Thyroid gland (tissue), 4 donors: Measurements from ENCODE around the gene GPC6. TPM values are rescaled to one million over a fixed set of nuclear protein-coding genes. Genes with fewer than 3 reads are reported as not detected.

Experiments
- DNase-seq, 2 donors: peaks; one replicate each; pipeline ENCODE4 v3.0.0-alpha.2; 2019
- H3K27ac ChIP-seq, 3 donors: fragments of 200-600 bp; sonication (generic); 1 replicate in 2 of 3; 2 replicates in 1 of 3; pipeline ENCODE4 v1.5.1; 2016 to 2019; ENCODE audit warnings: mild to moderate bottlenecking in 1 of 3, moderate library complexity in 1 of 3
- H3K27me3 ChIP-seq: fragments of 200-600 bp; sonication (generic); one replicate; pipeline ENCODE4 v1.5.1; 2019
- H3K36me3 ChIP-seq, 2 donors: fragments of 200-600 bp; sonication (generic); one replicate each; pipeline ENCODE4 v1.5.1; 2016 to 2019
- H3K4me1 ChIP-seq, 2 donors: fragments of 200-600 bp; sonication (generic); one replicate each; pipeline ENCODE4 v1.5.1; 2017 to 2019
- H3K4me3 ChIP-seq, 3 donors: fragments of 200-600 bp; sonication (generic); replicated peaks in 1 of 3; 1 replicate in 2 of 3; 2 replicates in 1 of 3; pipeline ENCODE4 v1.5.1; 2016; ENCODE audit warnings: mild to moderate bottlenecking in 1 of 3
- H3K9me3 ChIP-seq: fragments of 200-600 bp; sonication (generic); one replicate; pipeline ENCODE4 v1.5.1; 2017
- POLR2A ChIP-seq, 2 donors: fragments of 450-650 bp; IDR thresholded peaks; one replicate each; pipeline ENCODE4 v1.6.1; 2017; ENCODE audit warnings: antibody characterized with exemption in 2 of 2, mild to moderate bottlenecking in 2 of 2, moderate library complexity in 1 of 2
- WGBS, 2 donors: methylation state at CpG; one replicate each; pipeline ENCODE4 v1.1.5; 2017; 5-methylcytosine and 5-hydroxymethylcytosine counted together
- intact Hi-C: fragments of 100-400 bp; cut with DNase I; formaldehyde crosslinking; loops from one replicate; pipeline ENCODE4 v1.15.1; 2023
- total RNA-seq, 4 donors: library from RNA; depleted of rRNA; stranded (reverse); fragments of >200 nt; gene quantifications; one replicate each; pipeline ENCODE4 v1.2.3, GENCODE V29; 2016
- TF ChIP-seq, protein P1 (sequence below), 6 experiments: fragments of 200-600 bp in 3 of 6; fragments of 450-650 bp in 3 of 6; sonication (generic) in 3 of 6; IDR thresholded peaks; one replicate each; pipeline ENCODE4 v1.5.1; 2016 to 2019; ENCODE audit warnings: antibody characterized with exemption in 6 of 6, mild to moderate bottlenecking in 2 of 6, inconsistent platforms in 1 of 6, moderate library complexity in 1 of 6

The GPC6 gene
- total RNA-seq, 4 donors from 2014 or later = 2.8 to 13.4 (median 7.5) TPM

DNA sequence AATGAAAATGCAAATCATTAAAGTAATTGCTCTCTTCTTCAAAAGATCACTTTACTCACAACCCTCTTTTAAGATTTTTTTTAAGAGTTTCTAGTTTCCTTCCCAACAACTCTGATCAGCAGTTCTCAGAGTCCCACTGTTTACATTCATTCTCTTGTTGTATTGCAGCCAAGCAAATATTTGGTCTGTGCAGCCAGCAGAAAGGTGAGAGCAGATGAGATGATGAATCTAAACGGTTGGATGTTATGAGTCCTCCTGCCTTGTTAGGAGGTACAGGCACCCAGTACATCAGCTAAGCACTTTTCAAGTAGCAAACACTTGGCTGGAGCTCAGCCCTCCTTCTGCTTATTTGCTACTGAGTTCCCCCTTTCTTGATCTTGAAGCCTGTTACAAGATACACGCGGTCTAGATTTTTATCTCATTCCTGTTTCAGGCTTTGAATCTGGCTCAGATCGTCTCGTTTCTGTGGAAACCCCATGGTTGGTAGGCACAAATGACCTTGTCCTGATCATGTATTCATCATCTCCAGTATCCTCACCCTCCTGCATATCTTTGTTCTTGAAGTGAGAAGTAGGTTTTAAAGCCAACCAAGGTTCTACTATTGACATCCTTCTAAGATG lies 952.1 kb downstream of the GPC6 start:
- intact Hi-C loops = no loop called here
- H3K4me3 ChIP-seq = no peak overlapping the region
- no peak overlapping the region for H3K27ac ChIP-seq
- TF ChIP-seq, protein P1, sequence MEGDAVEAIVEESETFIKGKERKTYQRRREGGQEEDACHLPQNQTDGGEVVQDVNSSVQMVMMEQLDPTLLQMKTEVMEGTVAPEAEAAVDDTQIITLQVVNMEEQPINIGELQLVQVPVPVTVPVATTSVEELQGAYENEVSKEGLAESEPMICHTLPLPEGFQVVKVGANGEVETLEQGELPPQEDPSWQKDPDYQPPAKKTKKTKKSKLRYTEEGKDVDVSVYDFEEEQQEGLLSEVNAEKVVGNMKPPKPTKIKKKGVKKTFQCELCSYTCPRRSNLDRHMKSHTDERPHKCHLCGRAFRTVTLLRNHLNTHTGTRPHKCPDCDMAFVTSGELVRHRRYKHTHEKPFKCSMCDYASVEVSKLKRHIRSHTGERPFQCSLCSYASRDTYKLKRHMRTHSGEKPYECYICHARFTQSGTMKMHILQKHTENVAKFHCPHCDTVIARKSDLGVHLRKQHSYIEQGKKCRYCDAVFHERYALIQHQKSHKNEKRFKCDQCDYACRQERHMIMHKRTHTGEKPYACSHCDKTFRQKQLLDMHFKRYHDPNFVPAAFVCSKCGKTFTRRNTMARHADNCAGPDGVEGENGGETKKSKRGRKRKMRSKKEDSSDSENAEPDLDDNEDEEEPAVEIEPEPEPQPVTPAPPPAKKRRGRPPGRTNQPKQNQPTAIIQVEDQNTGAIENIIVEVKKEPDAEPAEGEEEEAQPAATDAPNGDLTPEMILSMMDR (IDR thresholded peaks at IDR 0.05) = no peak
- TF ChIP-seq POLR2A (IDR thresholded peaks at IDR 0.05) = no peak
- no peaks in the 10 kb centered on the region for H3K36me3 ChIP-seq
- no peaks in the 10 kb centered on the region for H3K4me1 ChIP-seq
- H3K27me3 ChIP-seq = no peaks in the 10 kb centered on the region
- no peak for DNase-seq
- no peaks in the 10 kb centered on the region for H3K9me3 ChIP-seq
- 25 to 44% methylated on average over 5 of the region's 5 CpGs for WGBS, 2 donors

DNA sequence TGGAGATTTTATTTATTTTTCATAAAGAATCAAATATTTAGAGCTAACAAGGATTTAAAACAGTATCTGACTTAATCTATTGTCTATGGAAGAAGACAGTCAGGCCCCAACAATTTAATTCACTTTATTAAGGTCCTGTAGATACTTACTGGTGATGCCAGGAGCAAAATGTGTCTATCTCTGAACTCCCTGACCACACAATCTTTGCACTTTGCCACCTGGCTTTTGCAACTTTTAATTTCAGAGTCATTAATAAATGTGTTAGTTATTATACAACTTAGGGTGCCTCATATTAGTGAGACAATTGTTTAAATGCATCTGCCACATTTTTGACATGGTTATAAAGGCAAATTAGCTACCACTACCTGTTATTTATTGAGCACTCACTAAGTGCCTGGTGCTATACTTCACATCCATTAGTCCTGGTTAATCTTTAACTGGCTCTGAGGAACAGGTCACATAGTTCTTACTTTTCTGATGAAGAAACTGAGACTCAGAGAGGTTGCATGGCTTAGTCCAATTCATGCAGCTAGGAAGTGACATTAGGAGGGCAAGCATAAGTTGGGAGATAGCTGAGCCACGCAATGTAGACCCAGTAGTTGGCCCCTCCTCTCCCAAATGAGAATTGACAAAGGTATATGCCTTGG lies 955.0 kb downstream of the GPC6 start:
- intact Hi-C loops = no loop called here
- H3K27me3 ChIP-seq = no peaks in the 10 kb centered on the region
- no peak overlapping the region for H3K27ac ChIP-seq
- TF ChIP-seq POLR2A (IDR thresholded peaks at IDR 0.05) = no peak
- TF ChIP-seq, protein P1 (IDR thresholded peaks at IDR 0.05) = no peak
- H3K4me3 ChIP-seq = no peak overlapping the region
- no peak for DNase-seq
- H3K36me3 ChIP-seq = no peaks in the 10 kb centered on the region
- H3K9me3 ChIP-seq = no peaks in the 10 kb centered on the region
- H3K4me1 ChIP-seq = no peaks in the 10 kb centered on the region
- 91 to 95% methylated on average over 1 of the region's 1 CpG for WGBS, 2 donors

GRCh38 chr13:94182185-94182761 lies 955.7 kb downstream of the GPC6 start:
- intact Hi-C loops = no loop called here
- TF ChIP-seq POLR2A (IDR thresholded peaks at IDR 0.05) = no peak
- TF ChIP-seq, protein P1 (IDR thresholded peaks at IDR 0.05) = no peak
- Histone ChIP-seq H3K36me3 (no peaks in the 10 kb centered on the region), H3K9me3 (no peaks in the 10 kb centered on the region), H3K27me3 (no peaks in the 10 kb centered on the region), H3K4me3 (no peak overlapping the region), H3K27ac (no peak overlapping the region), H3K4me1 (no peaks in the 10 kb centered on the region)
- no peak for DNase-seq

DNA sequence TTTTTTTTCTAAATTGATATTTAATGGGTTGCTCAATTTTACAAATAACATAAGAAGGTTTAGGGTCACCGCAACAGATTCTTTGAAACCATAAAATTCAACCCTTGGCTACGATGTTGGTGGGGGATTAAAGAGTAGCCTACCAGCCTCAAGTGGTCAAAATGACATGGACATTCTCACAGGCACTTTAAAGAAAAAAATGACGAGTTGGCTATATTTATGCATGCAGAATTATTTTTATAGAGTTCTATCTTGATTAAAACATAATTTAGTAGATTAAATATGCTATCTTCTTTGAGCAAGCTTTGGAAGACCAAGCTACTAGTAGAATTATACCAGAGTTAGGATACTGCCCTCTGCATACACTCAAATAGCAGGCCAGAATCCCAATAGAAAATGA lies 959.9 kb downstream of the GPC6 start:
- no peaks in the 10 kb centered on the region for H3K4me1 ChIP-seq
- TF ChIP-seq POLR2A (IDR thresholded peaks at IDR 0.05) = no peak
- TF ChIP-seq, protein P1 (IDR thresholded peaks at IDR 0.05) = no peak
- intact Hi-C loops = no loop called here
- no peaks in the 10 kb centered on the region for H3K36me3 ChIP-seq
- WGBS, 2 donors = 91 to 95% methylated on average over 3 of the region's 3 CpGs
- no peaks in the 10 kb centered on the region for H3K27me3 ChIP-seq
- no peaks in the 10 kb centered on the region for H3K9me3 ChIP-seq
- H3K27ac ChIP-seq = no peak overlapping the region
- H3K4me3 ChIP-seq = no peak overlapping the region
- no peak for DNase-seq

- intact Hi-C loops = no loop called here
- H3K9me3 ChIP-seq = no peaks in the 10 kb centered on the region
- 57 to 70% methylated on average over 5 of the region's 5 CpGs for WGBS, 2 donors
- H3K27ac ChIP-seq = no peak overlapping the region
- TF ChIP-seq POLR2A (IDR thresholded peaks at IDR 0.05) = no peak
- TF ChIP-seq, protein P1 (IDR thresholded peaks at IDR 0.05) = no peak
- no peaks in the 10 kb centered on the region for H3K4me1 ChIP-seq
- no peaks in the 10 kb centered on the region for H3K36me3 ChIP-seq
- no peaks in the 10 kb centered on the region for H3K27me3 ChIP-seq
- no peak overlapping the region for H3K4me3 ChIP-seq
- no peak for DNase-seq
These were observed 961.7 kb downstream of the GPC6 start for GRCh38 chr13:94188201-94188854.
